NB4 (cell line): ENCODE results near the gene TAS1R2.
"Not testable (repeated sequence)": the region's sequence is repeated elsewhere in the genome, so short reads cannot be mapped to it uniquely, and the experiment has no call there.

Experiments used
- POLR2A ChIP-seq: IDR thresholded peaks from 2 replicates; pipeline ENCODE4 v1.6.1; 2011; ENCODE audit warnings: mild to moderate bottlenecking; ENCODE audit not compliant: insufficient read length; ENCODE audit errors: extremely low read depth
- TF ChIP-seq, protein P1 (sequence below): IDR thresholded peaks from one replicate; pipeline ENCODE4 v1.5.1; 2012; ENCODE audit warnings: low read depth, low read length
- TF ChIP-seq, protein P2 (sequence below): IDR thresholded peaks from 2 replicates; pipeline ENCODE4 v1.6.1; 2011; ENCODE audit warnings: low read depth, low read length

DNA sequence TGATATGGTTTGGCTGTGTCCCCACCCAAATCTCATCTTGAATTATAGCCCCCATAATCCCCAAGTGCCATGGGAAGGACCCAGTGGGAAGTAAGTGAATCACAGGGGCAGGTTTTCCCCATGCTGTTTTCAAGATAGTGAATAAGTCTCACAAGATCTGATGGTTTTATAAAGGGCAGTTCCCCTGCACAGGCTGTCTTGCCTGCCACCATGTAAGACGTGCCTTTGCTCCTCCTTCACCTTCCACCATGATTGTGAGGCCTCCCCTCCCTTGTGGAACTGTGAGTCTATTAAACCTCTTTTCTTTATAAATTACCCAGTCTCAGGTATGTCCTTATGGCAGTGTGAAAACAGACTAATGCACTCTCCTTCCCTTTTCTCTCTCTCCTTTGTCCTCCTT is 27.1 kb downstream of the TAS1R2 start:
- TF ChIP-seq, protein P1, sequence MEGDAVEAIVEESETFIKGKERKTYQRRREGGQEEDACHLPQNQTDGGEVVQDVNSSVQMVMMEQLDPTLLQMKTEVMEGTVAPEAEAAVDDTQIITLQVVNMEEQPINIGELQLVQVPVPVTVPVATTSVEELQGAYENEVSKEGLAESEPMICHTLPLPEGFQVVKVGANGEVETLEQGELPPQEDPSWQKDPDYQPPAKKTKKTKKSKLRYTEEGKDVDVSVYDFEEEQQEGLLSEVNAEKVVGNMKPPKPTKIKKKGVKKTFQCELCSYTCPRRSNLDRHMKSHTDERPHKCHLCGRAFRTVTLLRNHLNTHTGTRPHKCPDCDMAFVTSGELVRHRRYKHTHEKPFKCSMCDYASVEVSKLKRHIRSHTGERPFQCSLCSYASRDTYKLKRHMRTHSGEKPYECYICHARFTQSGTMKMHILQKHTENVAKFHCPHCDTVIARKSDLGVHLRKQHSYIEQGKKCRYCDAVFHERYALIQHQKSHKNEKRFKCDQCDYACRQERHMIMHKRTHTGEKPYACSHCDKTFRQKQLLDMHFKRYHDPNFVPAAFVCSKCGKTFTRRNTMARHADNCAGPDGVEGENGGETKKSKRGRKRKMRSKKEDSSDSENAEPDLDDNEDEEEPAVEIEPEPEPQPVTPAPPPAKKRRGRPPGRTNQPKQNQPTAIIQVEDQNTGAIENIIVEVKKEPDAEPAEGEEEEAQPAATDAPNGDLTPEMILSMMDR = not testable (repeated sequence)
- TF ChIP-seq, protein P2, sequence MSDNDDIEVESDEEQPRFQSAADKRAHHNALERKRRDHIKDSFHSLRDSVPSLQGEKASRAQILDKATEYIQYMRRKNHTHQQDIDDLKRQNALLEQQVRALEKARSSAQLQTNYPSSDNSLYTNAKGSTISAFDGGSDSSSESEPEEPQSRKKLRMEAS = not testable (repeated sequence)
- TF ChIP-seq POLR2A = not testable (repeated sequence)
